ENCODE measurements around the gene PPP4R3A.

The PPP4R3A gene

DNA sequence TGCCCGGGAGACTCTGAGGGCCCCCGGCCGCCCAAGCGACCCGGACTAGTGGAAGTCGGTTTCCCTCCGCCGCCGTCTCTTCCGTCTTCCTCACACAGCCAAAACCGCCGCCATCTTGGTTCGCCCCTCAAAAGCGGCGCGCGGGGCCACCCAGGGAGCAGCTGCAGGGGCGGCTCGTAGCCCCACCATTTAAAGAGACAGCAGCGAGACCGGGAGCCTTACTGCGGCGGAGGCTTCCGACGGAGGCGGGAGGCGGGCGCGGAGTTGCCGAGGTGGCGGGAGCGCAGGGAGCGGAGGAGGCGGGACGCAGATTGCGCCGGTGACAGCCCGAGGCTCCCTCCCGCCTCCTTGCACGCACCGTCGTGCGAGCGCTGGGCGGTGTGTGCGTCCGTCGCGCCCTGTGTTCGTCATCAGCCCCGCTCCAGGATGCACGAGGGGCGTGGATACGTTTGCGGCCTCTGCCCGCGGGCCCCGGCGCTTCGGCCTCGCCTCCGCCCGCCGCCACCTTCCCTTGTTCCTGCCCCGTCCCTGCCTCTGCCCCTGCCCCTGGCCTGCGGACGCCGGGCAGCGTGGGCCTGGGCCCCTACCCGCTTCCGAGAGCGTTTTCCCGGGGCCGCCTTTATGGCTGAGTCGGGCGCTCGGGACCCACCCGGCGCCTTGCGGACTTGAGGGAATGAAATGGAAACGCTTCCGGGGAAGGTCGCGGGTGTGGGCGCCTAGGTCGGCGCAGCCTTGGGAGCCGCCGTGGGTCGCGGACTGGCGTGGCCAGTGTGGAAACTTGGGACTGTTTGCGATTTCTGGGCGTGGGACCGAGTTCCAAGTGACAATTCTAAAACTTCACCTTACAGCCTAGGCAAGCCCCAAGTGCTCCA is at the start of gene PPP4R3A (continued):
- TF ChIP-seq, protein P1, sequence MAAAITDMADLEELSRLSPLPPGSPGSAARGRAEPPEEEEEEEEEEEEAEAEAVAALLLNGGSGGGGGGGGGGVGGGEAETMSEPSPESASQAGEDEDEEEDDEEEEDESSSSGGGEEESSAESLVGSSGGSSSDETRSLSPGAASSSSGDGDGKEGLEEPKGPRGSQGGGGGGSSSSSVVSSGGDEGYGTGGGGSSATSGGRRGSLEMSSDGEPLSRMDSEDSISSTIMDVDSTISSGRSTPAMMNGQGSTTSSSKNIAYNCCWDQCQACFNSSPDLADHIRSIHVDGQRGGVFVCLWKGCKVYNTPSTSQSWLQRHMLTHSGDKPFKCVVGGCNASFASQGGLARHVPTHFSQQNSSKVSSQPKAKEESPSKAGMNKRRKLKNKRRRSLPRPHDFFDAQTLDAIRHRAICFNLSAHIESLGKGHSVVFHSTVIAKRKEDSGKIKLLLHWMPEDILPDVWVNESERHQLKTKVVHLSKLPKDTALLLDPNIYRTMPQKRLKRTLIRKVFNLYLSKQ (tag by site-specific recombination; IDR thresholded peaks at IDR 0.05; ENCODE audit: borderline replicate concordance) = no peak
- peak; percentile 75 for TF ChIP-seq ZBTB48 (tag by site-specific recombination; IDR thresholded peaks at IDR 0.05)
- TF ChIP-seq ZNF335 (tag by site-specific recombination; conservative IDR thresholded peaks at IDR 0.05) = peak; percentile 83
- peak; percentile 49; the same call in 1 of the 2 replicates for TF ChIP-seq MYNN (tag by site-specific recombination; IDR thresholded peaks at IDR 0.05; ENCODE audit: borderline replicate concordance)
- no peak for TF ChIP-seq ZNF621 (tag by site-specific recombination; IDR thresholded peaks at IDR 0.05)
- no peak for TF ChIP-seq BCL11A (tag by site-specific recombination; IDR thresholded peaks at IDR 0.05; ENCODE audit: low read depth)
- peak; percentile 94; the same call in 1 of the 2 replicates for TF ChIP-seq YY2 (tag by site-specific recombination; IDR thresholded peaks at IDR 0.05)
- TF ChIP-seq RBAK (tag by site-specific recombination; IDR thresholded peaks at IDR 0.05) = no peak
- no peak for TF ChIP-seq ZNF248 (tag by site-specific recombination; IDR thresholded peaks at IDR 0.05)
- peak; percentile 77 for TF ChIP-seq ZNF324 (tag by site-specific recombination; IDR thresholded peaks at IDR 0.05)
- TF ChIP-seq, protein P2, sequence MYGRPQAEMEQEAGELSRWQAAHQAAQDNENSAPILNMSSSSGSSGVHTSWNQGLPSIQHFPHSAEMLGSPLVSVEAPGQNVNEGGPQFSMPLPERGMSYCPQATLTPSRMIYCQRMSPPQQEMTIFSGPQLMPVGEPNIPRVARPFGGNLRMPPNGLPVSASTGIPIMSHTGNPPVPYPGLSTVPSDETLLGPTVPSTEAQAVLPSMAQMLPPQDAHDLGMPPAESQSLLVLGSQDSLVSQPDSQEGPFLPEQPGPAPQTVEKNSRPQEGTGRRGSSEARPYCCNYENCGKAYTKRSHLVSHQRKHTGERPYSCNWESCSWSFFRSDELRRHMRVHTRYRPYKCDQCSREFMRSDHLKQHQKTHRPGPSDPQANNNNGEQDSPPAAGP (tag by site-specific recombination; IDR thresholded peaks at IDR 0.05) = peak; percentile 78
- TF ChIP-seq ZNF664 (tag by site-specific recombination; IDR thresholded peaks at IDR 0.05) = no peak
- peak; percentile 98 for TF ChIP-seq KLF8 (tag by site-specific recombination; IDR thresholded peaks at IDR 0.05)
- peak; percentile 83 for TF ChIP-seq ZSCAN30 (tag by site-specific recombination; IDR thresholded peaks at IDR 0.05)
- TF ChIP-seq ZNF548 (tag by site-specific recombination; IDR thresholded peaks at IDR 0.05) = peak; percentile 42; the same call in 1 of the 2 replicates
- TF ChIP-seq ZNF426 (tag by site-specific recombination; IDR thresholded peaks at IDR 0.05) = no peak
- peak; percentile 98 for TF ChIP-seq SP3 (tag by site-specific recombination; IDR thresholded peaks at IDR 0.05)
- TF ChIP-seq ZNF133 (tag by site-specific recombination; IDR thresholded peaks at IDR 0.05) = no peak
- TF ChIP-seq WT1 (tag by site-specific recombination; IDR thresholded peaks at IDR 0.05) = peak; percentile 60
- no peak for TF ChIP-seq ZNF555 (tag by site-specific recombination; conservative IDR thresholded peaks at IDR 0.05)
- TF ChIP-seq, protein P3, sequence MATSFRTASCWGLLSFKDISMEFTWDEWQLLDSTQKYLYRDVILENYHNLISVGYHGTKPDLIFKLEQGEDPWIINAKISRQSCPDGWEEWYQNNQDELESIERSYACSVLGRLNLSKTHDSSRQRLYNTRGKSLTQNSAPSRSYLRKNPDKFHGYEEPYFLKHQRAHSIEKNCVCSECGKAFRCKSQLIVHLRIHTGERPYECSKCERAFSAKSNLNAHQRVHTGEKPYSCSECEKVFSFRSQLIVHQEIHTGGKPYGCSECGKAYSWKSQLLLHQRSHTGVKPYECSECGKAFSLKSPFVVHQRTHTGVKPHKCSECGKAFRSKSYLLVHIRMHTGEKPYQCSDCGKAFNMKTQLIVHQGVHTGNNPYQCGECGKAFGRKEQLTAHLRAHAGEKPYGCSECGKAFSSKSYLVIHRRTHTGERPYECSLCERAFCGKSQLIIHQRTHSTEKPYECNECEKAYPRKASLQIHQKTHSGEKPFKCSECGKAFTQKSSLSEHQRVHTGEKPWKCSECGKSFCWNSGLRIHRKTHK (tag by site-specific recombination; IDR thresholded peaks at IDR 0.05) = no peak
- TF ChIP-seq ZNF24 (tag by site-specific recombination; IDR thresholded peaks at IDR 0.05) = no peak; the same call in none of the 2 replicates
- TF ChIP-seq, protein P4, sequence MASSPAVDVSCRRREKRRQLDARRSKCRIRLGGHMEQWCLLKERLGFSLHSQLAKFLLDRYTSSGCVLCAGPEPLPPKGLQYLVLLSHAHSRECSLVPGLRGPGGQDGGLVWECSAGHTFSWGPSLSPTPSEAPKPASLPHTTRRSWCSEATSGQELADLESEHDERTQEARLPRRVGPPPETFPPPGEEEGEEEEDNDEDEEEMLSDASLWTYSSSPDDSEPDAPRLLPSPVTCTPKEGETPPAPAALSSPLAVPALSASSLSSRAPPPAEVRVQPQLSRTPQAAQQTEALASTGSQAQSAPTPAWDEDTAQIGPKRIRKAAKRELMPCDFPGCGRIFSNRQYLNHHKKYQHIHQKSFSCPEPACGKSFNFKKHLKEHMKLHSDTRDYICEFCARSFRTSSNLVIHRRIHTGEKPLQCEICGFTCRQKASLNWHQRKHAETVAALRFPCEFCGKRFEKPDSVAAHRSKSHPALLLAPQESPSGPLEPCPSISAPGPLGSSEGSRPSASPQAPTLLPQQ (tag by site-specific recombination; IDR thresholded peaks at IDR 0.05) = peak; percentile 95
- TF ChIP-seq ZNF629 (tag by site-specific recombination; IDR thresholded peaks at IDR 0.05) = peak; percentile 90
- TF ChIP-seq ZNF610 (tag by site-specific recombination; IDR thresholded peaks at IDR 0.05; ENCODE audit: borderline replicate concordance) = peak; percentile 92
- TF ChIP-seq ZNF777 (tag by site-specific recombination; IDR thresholded peaks at IDR 0.05; ENCODE audit: borderline replicate concordance) = no peak
- TF ChIP-seq FEZF1 (tag by site-specific recombination; IDR thresholded peaks at IDR 0.05) = no peak
- no peak for TF ChIP-seq ZNF174 (tag by site-specific recombination; IDR thresholded peaks at IDR 0.05)
- no peak for TF ChIP-seq ZNF37A (tag by site-specific recombination; IDR thresholded peaks at IDR 0.05)
- no peak; the same call in 1 of the 2 replicates for TF ChIP-seq HOXD13 (CRISPR knock-in tag; IDR thresholded peaks at IDR 0.05; ENCODE audit: borderline replicate concordance)
- no peak for TF ChIP-seq ZNF416 (tag by site-specific recombination; IDR thresholded peaks at IDR 0.05)
- TF ChIP-seq ZNF600 (tag by site-specific recombination; IDR thresholded peaks at IDR 0.05) = peak; percentile 70
- no peak for TF ChIP-seq ZNF239 (tag by site-specific recombination; IDR thresholded peaks at IDR 0.05)
- TF ChIP-seq ZNF341 (tag by site-specific recombination; IDR thresholded peaks at IDR 0.05; ENCODE audit: low read depth) = peak; percentile 98
- TF ChIP-seq ZNF404 (tag by site-specific recombination; IDR thresholded peaks at IDR 0.05) = no peak
- TF ChIP-seq GLI4 (tag by site-specific recombination; IDR thresholded peaks at IDR 0.05) = peak; percentile 55; the same call in 1 of the 2 replicates
- peak; percentile 90 for TF ChIP-seq GLIS1 (tag by site-specific recombination; IDR thresholded peaks at IDR 0.05)
- peak; percentile 92 for TF ChIP-seq SP7 (tag by site-specific recombination; IDR thresholded peaks at IDR 0.05)
